CD4-positive, alpha-beta T cell treated with Interleukin-17A for 1 hour (primary cell): Measurements from ENCODE around the gene IBTK.
"Not testable (repeated sequence)": the region's sequence is repeated elsewhere in the genome, so short reads cannot be mapped to it uniquely, and the experiment has no call there.

Experiments used
- DNase-seq: peaks from one replicate; pipeline ENCODE4 v3.0.0-alpha.2; 2020

The IBTK gene

GRCh38 chr6:82172594-82172993, 75.0 kb downstream of the IBTK start:
- DNase-seq = no peak

GRCh38 chr6:82169138-82169876, 78.2 kb downstream of the IBTK start:
- no peak for DNase-seq

- DNase-seq = no peak
Measured at GRCh38 chr6:82166493-82166892, 81.1 kb downstream of the IBTK start.

- no peak for DNase-seq
Measured at GRCh38 chr6:82160255-82160990, 87.1 kb downstream of the IBTK start.

GRCh38 chr6:82152786-82153185, 94.8 kb downstream of the IBTK start:
- not testable (repeated sequence) for DNase-seq

- not testable (repeated sequence) for DNase-seq
Measured at GRCh38 chr6:82151147-82151546, 96.4 kb downstream of the IBTK start.

- DNase-seq = no peak
Measured at GRCh38 chr6:82145926-82146452, 101.6 kb downstream of the IBTK start.

GRCh38 chr6:82144852-82145340, 102.6 kb downstream of the IBTK start:
- no peak for DNase-seq

- DNase-seq = no peak
Measured at GRCh38 chr6:82144007-82144851, 103.3 kb downstream of the IBTK start.

GRCh38 chr6:82143041-82143481, 104.5 kb downstream of the IBTK start:
- no peak for DNase-seq

GRCh38 chr6:82142524-82142923, 105.0 kb downstream of the IBTK start:
- DNase-seq = no peak

GRCh38 chr6:82138075-82138791, 109.3 kb downstream of the IBTK start:
- no peak for DNase-seq

- DNase-seq = no peak
Measured at GRCh38 chr6:82131441-82131840, 116.1 kb downstream of the IBTK start.

GRCh38 chr6:82129797-82130196, 117.7 kb downstream of the IBTK start:
- DNase-seq = no peak

- not testable (repeated sequence) for DNase-seq
Measured at GRCh38 chr6:82128973-82129372, 118.6 kb downstream of the IBTK start.

GRCh38 chr6:82123632-82124031, 123.9 kb downstream of the IBTK start:
- DNase-seq = no peak
